Testis (tissue), 3 donors: ENCODE data around the gene INO80E. TPM values are rescaled to one million over a fixed set of nuclear protein-coding genes. Genes with fewer than 3 reads are reported as not detected.
A peak's percentile ranks its signal among the peaks of the same experiment; 100 is the strongest.

Experiments
- DNase-seq: peaks from one replicate; pipeline ENCODE4 v3.0.0-alpha.2; 2019
- H3K27ac ChIP-seq, 2 donors: fragments of 200-600 bp; sonication (generic); one replicate each; pipeline ENCODE4 v1.5.1; 2019
- H3K27me3 ChIP-seq: fragments of 200-600 bp; sonication (generic); one replicate; pipeline ENCODE4 v1.5.1; 2019
- H3K36me3 ChIP-seq: fragments of 200-600 bp; sonication (generic); one replicate; pipeline ENCODE4 v1.5.1; 2017; ENCODE audit warnings: low read depth; ENCODE audit errors: missing control alignments
- H3K4me1 ChIP-seq: fragments of 200-600 bp; sonication (generic); one replicate; pipeline ENCODE4 v1.5.1; 2019
- H3K4me3 ChIP-seq, 2 donors: fragments of 200-600 bp; sonication (generic); one replicate each; pipeline ENCODE4 v1.5.1; 2017 to 2019
- H3K9me3 ChIP-seq: fragments of 200-600 bp; sonication (generic); one replicate; pipeline ENCODE4 v1.5.1; 2017
- POLR2A ChIP-seq: fragments of 450-650 bp; IDR thresholded peaks from one replicate; pipeline ENCODE4 v1.6.1; 2017; ENCODE audit warnings: antibody characterized with exemption, mild to moderate bottlenecking, moderate library complexity
- WGBS, 2 donors: methylation state at CpG; one replicate each; pipeline ENCODE4 v1.1.5; 2018; 5-methylcytosine and 5-hydroxymethylcytosine counted together
- intact Hi-C: fragments of 100-400 bp; cut with DNase I; formaldehyde crosslinking; loops from one replicate; pipeline ENCODE4 v1.15.1; 2023; ENCODE audit warnings: low total_unique reads
- polyA plus RNA-seq: library from polyadenylated mRNA; stranded (reverse); fragments of 350-450 nt; fragmentation: Illumina TruSeq; extraction: RNeasy Lipid Tissue Mini Kit (QIAGEN cat#74804); gene quantifications from one replicate; pipeline ENCODE4 v1.2.3, GENCODE V29; 2014; ENCODE audit warnings: low read depth, low replicate concordance; ENCODE audit not compliant: insufficient read depth
- total RNA-seq, 2 donors: library from RNA; depleted of rRNA; stranded (reverse); fragments of >200 nt; gene quantifications; one replicate each; pipeline ENCODE4 v1.2.3, GENCODE V29; 2016
- TF ChIP-seq, protein P1 (sequence below), 3 experiments: fragments of 450-650 bp in 2 of 3; fragments of 200-600 bp in 1 of 3; sonication (generic) in 1 of 3; IDR thresholded peaks; one replicate each; pipeline ENCODE4 v1.5.1; 2016 to 2019; ENCODE audit warnings: antibody characterized with exemption in 3 of 3, mild to moderate bottlenecking in 2 of 3, moderate library complexity in 1 of 3

The INO80E gene
- total and polyA plus RNA-seq, 3 donors from 2014 or later, result 64.0 to 98.1 (median 72.3) TPM

DNA sequence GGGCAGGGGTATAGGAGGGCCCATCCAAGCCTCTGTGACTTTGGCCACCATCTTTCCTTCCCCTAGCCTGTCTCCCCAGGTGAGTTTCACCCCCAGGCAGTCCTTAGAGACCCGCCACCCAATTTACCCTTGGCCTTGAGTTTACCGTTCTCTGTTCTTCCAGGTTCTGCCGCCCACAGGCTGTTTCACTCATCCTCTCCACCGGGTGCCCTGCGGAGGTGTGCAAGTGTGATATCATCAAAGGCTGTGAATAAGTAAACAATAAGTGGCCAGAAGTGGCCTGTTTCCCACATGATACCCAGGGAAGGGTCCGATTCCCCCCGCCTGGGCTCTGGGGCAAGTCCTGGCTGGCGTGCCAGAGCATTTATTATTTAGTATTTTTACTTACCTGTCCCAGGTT, 50.1 kb downstream of the INO80E start:
- Histone ChIP-seq H3K4me1 (no peaks in the 10 kb centered on the region), H3K27me3 (no peaks in the 10 kb centered on the region), H3K27ac (no peak overlapping the region), H3K36me3 (no peaks in the 10 kb centered on the region), H3K9me3 (no peaks in the 10 kb centered on the region), H3K4me3 (no peak overlapping the region)
- DNase-seq, result no peak
- TF ChIP-seq, protein P1, sequence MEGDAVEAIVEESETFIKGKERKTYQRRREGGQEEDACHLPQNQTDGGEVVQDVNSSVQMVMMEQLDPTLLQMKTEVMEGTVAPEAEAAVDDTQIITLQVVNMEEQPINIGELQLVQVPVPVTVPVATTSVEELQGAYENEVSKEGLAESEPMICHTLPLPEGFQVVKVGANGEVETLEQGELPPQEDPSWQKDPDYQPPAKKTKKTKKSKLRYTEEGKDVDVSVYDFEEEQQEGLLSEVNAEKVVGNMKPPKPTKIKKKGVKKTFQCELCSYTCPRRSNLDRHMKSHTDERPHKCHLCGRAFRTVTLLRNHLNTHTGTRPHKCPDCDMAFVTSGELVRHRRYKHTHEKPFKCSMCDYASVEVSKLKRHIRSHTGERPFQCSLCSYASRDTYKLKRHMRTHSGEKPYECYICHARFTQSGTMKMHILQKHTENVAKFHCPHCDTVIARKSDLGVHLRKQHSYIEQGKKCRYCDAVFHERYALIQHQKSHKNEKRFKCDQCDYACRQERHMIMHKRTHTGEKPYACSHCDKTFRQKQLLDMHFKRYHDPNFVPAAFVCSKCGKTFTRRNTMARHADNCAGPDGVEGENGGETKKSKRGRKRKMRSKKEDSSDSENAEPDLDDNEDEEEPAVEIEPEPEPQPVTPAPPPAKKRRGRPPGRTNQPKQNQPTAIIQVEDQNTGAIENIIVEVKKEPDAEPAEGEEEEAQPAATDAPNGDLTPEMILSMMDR (IDR thresholded peaks at IDR 0.05), result no peak
- TF ChIP-seq POLR2A, result no peak
- 69 to 73% methylated on average over 8 of the region's 8 CpGs for WGBS, 2 donors
- intact Hi-C loops, result no loop called here

DNA sequence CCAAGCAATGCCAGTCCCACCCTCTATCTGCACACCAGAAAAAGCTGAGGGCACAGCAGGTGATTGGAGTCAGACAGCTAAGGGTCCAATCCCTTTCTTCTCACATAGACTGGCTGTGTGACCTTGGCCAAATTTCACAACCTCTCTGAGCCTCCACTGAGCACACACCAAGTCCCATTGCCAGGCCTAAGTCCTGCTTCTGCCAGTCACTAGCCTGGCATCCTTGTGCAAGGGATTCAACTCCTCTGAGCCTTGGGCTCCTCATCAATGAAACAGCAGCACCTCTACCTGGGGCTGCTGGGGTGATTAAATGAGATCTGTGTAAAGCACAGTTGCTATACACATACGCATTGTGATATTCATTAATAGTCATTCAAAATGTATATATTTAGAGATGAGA, 50.5 kb downstream of the INO80E start:
- no peaks in the 10 kb centered on the region for H3K36me3 ChIP-seq
- H3K27ac ChIP-seq, result no peak overlapping the region
- intact Hi-C loops, result no loop called here
- no peaks in the 10 kb centered on the region for H3K9me3 ChIP-seq
- no peaks in the 10 kb centered on the region for H3K4me1 ChIP-seq
- no peaks in the 10 kb centered on the region for H3K27me3 ChIP-seq
- 91 to 100% methylated on average over 1 of the region's 1 CpG for WGBS, 2 donors
- TF ChIP-seq, protein P1 (IDR thresholded peaks at IDR 0.05), result no peak
- no peak for TF ChIP-seq POLR2A
- no peak overlapping the region for H3K4me3 ChIP-seq
- DNase-seq, result no peak

DNA sequence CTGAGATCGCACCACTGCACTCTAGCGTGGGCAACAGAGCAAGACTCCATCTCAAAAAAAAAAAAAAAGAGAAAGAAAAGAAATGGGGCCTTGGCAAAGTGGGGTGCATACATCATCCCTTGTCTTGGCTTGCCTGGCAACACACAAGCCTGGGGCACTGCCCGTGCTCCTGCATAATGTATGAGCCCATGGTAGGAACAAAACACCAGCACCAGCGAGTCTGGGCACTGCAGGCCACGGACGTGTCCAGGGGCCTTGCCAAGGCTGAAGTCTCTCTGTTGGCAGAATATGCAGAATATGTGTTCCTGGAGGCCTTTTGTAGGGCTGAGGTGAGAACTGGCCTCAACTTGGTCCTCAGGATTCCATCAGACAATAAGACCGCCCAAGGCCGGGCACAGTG, 53.8 kb downstream of the INO80E start:
- intact Hi-C loops, result no loop called here
- Histone ChIP-seq H3K4me3 (no peak overlapping the region), H3K9me3 (no peaks in the 10 kb centered on the region), H3K36me3 (no peaks in the 10 kb centered on the region), H3K27me3 (no peaks in the 10 kb centered on the region), H3K27ac (no peak overlapping the region), H3K4me1 (peaks cover 7% of the 10 kb centered on the region)
- WGBS, 2 donors, result 91 to 98% methylated on average over 8 of the region's 8 CpGs
- DNase-seq, result no peak
- no peak for TF ChIP-seq POLR2A
- TF ChIP-seq, protein P1 (IDR thresholded peaks at IDR 0.05), result no peak

DNA sequence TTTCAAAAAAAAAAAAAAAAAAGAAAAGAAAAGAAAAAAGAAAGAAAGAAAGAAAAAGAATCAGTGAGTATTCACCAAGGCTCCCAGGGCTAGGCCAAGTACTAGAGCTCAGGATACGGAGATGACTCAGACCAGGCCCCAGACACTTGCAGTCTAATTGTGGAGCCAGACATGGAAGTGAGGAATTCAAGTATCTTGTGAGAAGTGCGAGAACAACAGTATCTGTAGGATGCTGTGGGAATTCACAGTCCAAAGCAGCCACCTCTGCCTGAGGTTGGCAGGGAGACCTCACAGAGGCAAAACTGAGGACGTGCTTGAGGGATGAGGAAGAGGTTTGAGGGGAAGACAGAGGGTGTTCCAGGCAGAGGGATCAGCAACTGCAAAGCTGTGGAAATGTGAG, 55.5 kb downstream of the INO80E start:
- H3K9me3 ChIP-seq, result no peaks in the 10 kb centered on the region
- H3K27me3 ChIP-seq, result no peaks in the 10 kb centered on the region
- intact Hi-C loops, result no loop called here
- WGBS, 2 donors, result 79 to 81% methylated on average over 3 of the region's 3 CpGs
- H3K4me3 ChIP-seq, result no peak overlapping the region
- TF ChIP-seq POLR2A, result no peak
- TF ChIP-seq, protein P1 (IDR thresholded peaks at IDR 0.05), result no peak
- peaks cover 7% of the 10 kb centered on the region for H3K4me1 ChIP-seq
- DNase-seq, result no peak
- no peak overlapping the region for H3K27ac ChIP-seq
- H3K36me3 ChIP-seq, result no peaks in the 10 kb centered on the region

DNA sequence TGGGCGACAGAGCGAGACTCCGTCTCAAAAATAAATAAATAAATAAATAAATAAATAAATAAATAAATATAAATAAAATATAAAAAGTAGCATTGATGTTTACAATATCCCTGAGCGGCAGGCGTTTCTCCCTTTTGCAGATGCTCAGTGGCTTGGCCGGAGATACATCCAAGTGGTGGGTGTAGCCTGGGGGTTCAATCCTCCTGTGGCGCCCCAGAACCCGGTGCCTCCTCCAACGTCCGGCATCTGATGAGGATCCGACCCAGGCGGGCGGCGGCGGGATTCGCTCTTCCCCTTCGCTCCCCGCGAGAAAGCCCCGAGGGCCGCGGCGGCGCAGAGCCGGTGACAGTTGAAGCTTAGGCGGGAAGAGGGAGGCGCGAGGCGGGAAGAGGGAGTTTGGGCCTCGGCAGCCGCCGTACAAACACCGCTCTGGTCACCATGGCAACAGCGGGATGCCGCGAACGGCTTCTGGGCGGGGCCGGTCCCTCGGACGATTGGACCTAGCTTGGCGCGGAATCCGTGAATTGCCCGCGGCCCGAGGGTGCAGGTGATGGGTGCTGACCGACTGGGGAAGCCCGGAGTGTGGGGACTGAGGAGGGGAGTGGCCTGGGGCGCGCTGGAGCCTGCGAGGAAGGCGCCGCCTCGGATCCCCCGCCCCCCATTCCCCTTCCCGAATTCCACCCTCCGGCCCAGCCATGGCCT, 56.8 kb downstream of the INO80E start:
- TF ChIP-seq, protein P1 (IDR thresholded peaks at IDR 0.05), result peak in 2 of 3 experiments; percentile 4 to 39
- no peak for TF ChIP-seq POLR2A
- Histone ChIP-seq H3K4me1 (peaks cover 7% of the 10 kb centered on the region), H3K36me3 (no peaks in the 10 kb centered on the region), H3K27me3 (no peaks in the 10 kb centered on the region), H3K4me3 (peak overlapping the region; percentile 59 to 75), H3K9me3 (no peaks in the 10 kb centered on the region), H3K27ac (peak overlapping the region in 1 of 2 donors; percentile 5)
- intact Hi-C loops, result no loop called here
- 5 to 6% methylated on average over 32 to 46 of the region's 58 CpGs for WGBS, 2 donors
- peak; percentile 91 for DNase-seq
